K562 (cell line): ENCODE results near the gene PSME1. TPM values are rescaled to one million over a fixed set of nuclear protein-coding genes. Genes with fewer than 3 reads are reported as not detected.

Experiments used
- EZH2 ChIP-seq: IDR thresholded peaks from 2 replicates; pipeline ENCODE4 v1.6.1; 2012; ENCODE audit warnings: low read depth, mild to moderate bottlenecking, inconsistent platforms, low read length, borderline replicate concordance
- FIP1L1 ChIP-seq: fragments of 200-400 bp; formaldehyde crosslinking; IDR thresholded peaks from 2 replicates; pipeline ENCODE4 v1.6.1; 2018; ENCODE audit warnings: mild to moderate bottlenecking, low read depth, low read length; ENCODE audit not compliant: poor library complexity, severe bottlenecking
- HOXB6 ChIP-seq: fragments of 250-450 bp; sonication (Bioruptor Pico); IDR thresholded peaks from 2 replicates; pipeline ENCODE4 v1.5.1; 2022; ENCODE audit warnings: mild to moderate bottlenecking, borderline replicate concordance
- KDM5B ChIP-seq: fragments of 200-600 bp; sonication (generic); IDR thresholded peaks from 2 replicates; pipeline ENCODE4 v1.6.1; 2012; ENCODE audit warnings: low read depth, mild to moderate bottlenecking, moderate library complexity, low read length, control low read depth, inconsistent platforms; ENCODE audit not compliant: insufficient replicate concordance
- L3MBTL2 ChIP-seq: fragments of 450-650 bp; IDR thresholded peaks from 2 replicates; pipeline ENCODE4 v1.6.1; 2016; ENCODE audit warnings: mild to moderate bottlenecking, moderate library complexity
- MGA ChIP-seq: fragments of 450-650 bp; IDR thresholded peaks from 2 replicates; pipeline ENCODE4 v1.6.1; 2016; ENCODE audit warnings: mild to moderate bottlenecking, moderate library complexity
- POLR2H ChIP-seq: IDR thresholded peaks from 2 replicates; pipeline ENCODE4 v1.6.1; 2016; ENCODE audit warnings: missing genetic modification characterization, low read depth, mild to moderate bottlenecking, control low read depth, missing compliant biosample characterization, moderate library complexity
- TAF1 ChIP-seq: IDR thresholded peaks from 2 replicates; pipeline ENCODE4 v1.6.1; 2011; ENCODE audit warnings: mild to moderate bottlenecking, low read length, moderate library complexity; ENCODE audit not compliant: insufficient read depth, control insufficient read depth, severe bottlenecking; ENCODE audit errors: extremely low read depth
- TEAD4 ChIP-seq, 2 experiments: sonication (generic) in 1 of 2; formaldehyde crosslinking in 1 of 2; IDR thresholded peaks; 2 replicates each; pipeline versions ENCODE4 v1.6.1 to v1.8.0; 2012 to 2022; ENCODE audit warnings: borderline replicate concordance in 1 of 2, inconsistent platforms in 1 of 2, low read length in 1 of 2, mild to moderate bottlenecking in 1 of 2, missing genetic modification reagents in 1 of 2
- YY1 ChIP-seq, 3 experiments: IDR thresholded peaks; 2 replicates each; pipeline ENCODE4 v1.6.1; 2011; ENCODE audit warnings: low read length in 2 of 3, mild to moderate bottlenecking in 2 of 3, moderate library complexity in 2 of 3, borderline replicate concordance in 1 of 3, control low read depth in 1 of 3, low read depth in 1 of 3; ENCODE audit not compliant: insufficient read depth in 3 of 3, insufficient replicate concordance in 2 of 3, control insufficient read depth in 1 of 3, insufficient read length in 1 of 3; ENCODE audit errors: extremely low read depth in 1 of 3
- ZBTB5 ChIP-seq: fragments of 450-650 bp; IDR thresholded peaks from 2 replicates; pipeline ENCODE4 v1.6.1; 2017; ENCODE audit warnings: antibody characterized with exemption
- polyA plus RNA-seq, 8 experiments: library from polyadenylated mRNA; depleted of rRNA in 4 of 8; stranded (reverse) in 5 of 8; unstranded in 3 of 8; fragments of >200 nt; fragmentation: Nextera tagmentation in 2 of 8; fragmentation: Illumina TruSeq in 1 of 8; extraction: Ambion mirVana in 2 of 8; extraction: Trizol in 1 of 8; gene quantifications; 2 replicates each; pipeline versions ENCODE4 v1.2.1 to v1.2.3, GENCODE V29; 2011 to 2014; ENCODE audit warnings: inconsistent platforms in 1 of 8, missing spikeins in 1 of 8
- total RNA-seq, 7 experiments: library from RNA; depleted of rRNA in 6 of 7; stranded (reverse); fragments of >200 nt in 6 of 7; fragmentation: Illumina TruSeq in 2 of 7; extraction: Trizol in 2 of 7; gene quantifications; 2 replicates each; pipeline versions ENCODE4 v1.2.1 to v1.2.3, GENCODE V29; 2011 to 2021; ENCODE audit warnings: low replicate concordance in 1 of 7

PSME1 gene
- total and polyA plus RNA-seq, 9 of the 15 experiments (the other 6 are each of a cell fraction or from before 2014, with no cell fraction given): 20.3 to 180 (median 67.5) TPM

GRCh38 chr14:24095271-24096068, 40.5 kb upstream of the PSME1 start (continued):
- TF ChIP-seq MGA (peak; percentile 90), YY1 (IDR thresholded peaks at IDR 0.05; ENCODE audit: borderline replicate concordance in 1 of 3, control insufficient read depth in 1 of 3, extremely low read depth in 1 of 3, insufficient read depth in 3 of 3, insufficient read length in 1 of 3, insufficient replicate concordance in 2 of 3, low read depth in 1 of 3, low read length in 2 of 3) (peak in 1 of 3 experiments; percentile 7), TAF1 (peak; percentile 86), POLR2H (0 out of 2 replicates have a peak, but pooled peaks have one; percentile 13), HOXB6 (no peak), FIP1L1 (no peak), TEAD4 (IDR thresholded peaks at IDR 0.05; ENCODE audit: low read length) (no peak), TEAD4 (CRISPR knock-in tag; IDR thresholded peaks at IDR 0.05; ENCODE audit: borderline replicate concordance) (no peak), L3MBTL2 (peak; percentile 87), KDM5B (peak; percentile 83), ZBTB5 (no peak), EZH2 (no peak)
